ENCODE results near the gene ARGLU1. TPM values are rescaled to one million over a fixed set of nuclear protein-coding genes. Genes with fewer than 3 reads are reported as not detected.

Gene ARGLU1
- polyA plus RNA-seq, 3 donors = 22.4 to 168 (median 27.2) TPM

DNA sequence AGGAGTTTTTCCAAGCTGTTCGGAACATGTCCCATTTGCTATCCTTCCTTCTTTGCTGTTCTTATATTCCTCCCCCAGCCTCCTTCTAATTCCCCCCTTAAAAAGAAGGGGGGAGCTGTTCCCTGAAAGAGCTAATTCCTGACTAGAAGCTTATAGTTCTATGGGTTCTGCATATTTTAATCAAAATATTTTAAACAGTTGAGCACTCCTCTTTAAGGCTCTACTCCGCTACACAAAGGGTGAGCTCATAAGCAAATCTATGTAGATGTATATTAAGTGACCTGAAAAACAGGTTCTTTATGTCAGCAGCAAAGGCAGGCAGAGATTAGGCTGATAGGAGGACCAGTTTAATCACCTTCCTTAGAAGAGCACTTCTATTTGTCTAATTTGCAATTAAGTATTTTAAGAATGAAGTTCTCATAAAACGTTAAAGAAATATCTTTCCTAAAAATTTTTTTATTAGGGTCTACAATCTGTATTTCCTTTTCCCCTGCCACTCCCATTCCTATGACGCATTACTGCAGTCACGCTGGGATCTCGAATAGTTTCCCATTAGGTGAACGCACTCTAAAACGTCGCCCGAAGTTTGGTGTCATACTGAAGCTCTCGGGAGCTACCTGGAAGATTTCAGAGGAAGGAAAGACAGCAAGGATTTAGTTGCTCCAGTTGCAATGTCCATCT lies 37.6 kb downstream of the ARGLU1 start:
- Mint-ChIP-seq H3K27ac (no peak overlapping the region), H3K4me1 (peaks cover 19% of the 10 kb centered on the region), H3K4me3 (peak overlapping the region in 1 of 2 donors; percentile 50), H3K27me3 (ENCODE audit: low read depth in 3 of 3) (peaks cover 50 to 77% (median 56%) of the 10 kb centered on the region in 3 donors), H3K9me3 (peaks cover 0 to 8% (median 4%) of the 10 kb centered on the region in 7 donors), H3K36me3 (peaks cover 0 to 2% of the 10 kb centered on the region in 2 donors)
- Histone ChIP-seq H3K4me3 (replicated peaks in 1 of 3; ENCODE audit: low read depth in 2 of 3, low read length in 3 of 3) (no peak overlapping the region), H3K27ac (ENCODE audit: low read depth in 1 of 2, low read length in 2 of 2) (no peak overlapping the region), H3K4me2 (replicated peaks; ENCODE audit: extremely low read depth, low read length, poor library complexity, severe bottlenecking) (no peak overlapping the region), H3K36me3 (replicated peaks in 1 of 2; ENCODE audit: control insufficient read depth in 1 of 2, insufficient read depth in 2 of 2, low read length in 2 of 2) (no peaks in the 10 kb centered on the region), H2AFZ (ENCODE audit: insufficient read depth, low read depth, low read length, poor library complexity, severe bottlenecking) (no peak overlapping the region), H4K20me1 (ENCODE audit: insufficient read depth, low read length) (no peaks in the 10 kb centered on the region), H3K27me3 (ENCODE audit: control insufficient read depth in 2 of 2, insufficient read depth in 2 of 2, low read length in 2 of 2) (peaks cover 66 to 76% of the 10 kb centered on the region in 2 donors), H3K4me1 (ENCODE audit: control insufficient read depth in 1 of 2, insufficient read depth in 2 of 2, low read length in 2 of 2) (peaks cover 17 to 23% of the 10 kb centered on the region in 2 donors), H3K79me2 (ENCODE audit: insufficient read depth, low read length) (no peaks in the 10 kb centered on the region), H3K9ac (ENCODE audit: insufficient read depth, low read length, poor library complexity, severe bottlenecking) (no peak overlapping the region), H3K9me3 (replicated peaks in 1 of 2; ENCODE audit: control insufficient read depth in 1 of 2, insufficient read depth in 1 of 2, low read length in 2 of 2) (peaks cover 0 to 15% of the 10 kb centered on the region in 2 donors)
- DNase-seq = no peak
- WGBS (ENCODE audit: insufficient coverage) = 90% methylated on average over 5 of the region's 11 CpGs
- intact Hi-C loops (cut with micrococcal nuclease) = no loop called here
- TF ChIP-seq, protein P1, sequence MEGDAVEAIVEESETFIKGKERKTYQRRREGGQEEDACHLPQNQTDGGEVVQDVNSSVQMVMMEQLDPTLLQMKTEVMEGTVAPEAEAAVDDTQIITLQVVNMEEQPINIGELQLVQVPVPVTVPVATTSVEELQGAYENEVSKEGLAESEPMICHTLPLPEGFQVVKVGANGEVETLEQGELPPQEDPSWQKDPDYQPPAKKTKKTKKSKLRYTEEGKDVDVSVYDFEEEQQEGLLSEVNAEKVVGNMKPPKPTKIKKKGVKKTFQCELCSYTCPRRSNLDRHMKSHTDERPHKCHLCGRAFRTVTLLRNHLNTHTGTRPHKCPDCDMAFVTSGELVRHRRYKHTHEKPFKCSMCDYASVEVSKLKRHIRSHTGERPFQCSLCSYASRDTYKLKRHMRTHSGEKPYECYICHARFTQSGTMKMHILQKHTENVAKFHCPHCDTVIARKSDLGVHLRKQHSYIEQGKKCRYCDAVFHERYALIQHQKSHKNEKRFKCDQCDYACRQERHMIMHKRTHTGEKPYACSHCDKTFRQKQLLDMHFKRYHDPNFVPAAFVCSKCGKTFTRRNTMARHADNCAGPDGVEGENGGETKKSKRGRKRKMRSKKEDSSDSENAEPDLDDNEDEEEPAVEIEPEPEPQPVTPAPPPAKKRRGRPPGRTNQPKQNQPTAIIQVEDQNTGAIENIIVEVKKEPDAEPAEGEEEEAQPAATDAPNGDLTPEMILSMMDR (IDR thresholded peaks at IDR 0.05) = no peak

DNA sequence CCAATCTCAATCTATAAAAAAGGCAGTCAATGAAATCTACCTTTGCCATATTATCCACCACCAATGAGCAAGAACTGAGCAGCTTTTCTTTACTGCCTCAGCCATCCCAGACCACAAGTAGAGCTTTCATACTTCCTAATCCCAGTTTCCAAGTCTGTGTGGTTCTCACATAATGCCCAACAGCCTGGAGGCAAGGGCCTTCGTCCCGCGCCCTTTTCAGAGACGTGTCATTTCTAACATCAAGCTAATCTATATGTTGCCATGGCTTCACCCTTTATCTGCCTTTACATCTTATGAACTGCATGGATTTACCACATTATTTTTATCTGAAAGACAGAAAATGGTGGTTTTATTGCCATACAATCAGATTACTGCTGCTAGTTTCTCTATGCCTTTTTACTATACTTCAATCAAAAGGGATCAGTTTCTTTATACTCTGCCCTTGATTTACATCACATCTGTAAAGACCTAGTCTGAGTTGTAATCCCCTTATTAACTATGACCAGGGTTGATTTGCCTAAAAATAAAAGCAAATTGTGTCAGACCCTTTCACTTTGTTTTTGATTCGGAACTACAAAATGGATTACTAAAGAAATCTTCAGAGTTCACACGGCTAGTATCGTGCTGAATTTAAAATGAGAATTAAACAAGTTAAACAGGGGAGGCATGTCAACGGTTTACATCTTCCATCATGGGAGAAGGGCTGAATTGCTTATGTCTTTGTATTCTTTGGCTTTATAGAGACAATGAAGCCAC lies 38.3 kb downstream of the ARGLU1 start:
- WGBS (ENCODE audit: insufficient coverage) = 100% methylated on average over 1 of the region's 8 CpGs
- H3K27me3 ChIP-seq (ENCODE audit: control insufficient read depth in 2 of 2, insufficient read depth in 2 of 2, low read length in 2 of 2) = peaks cover 63 to 73% of the 10 kb centered on the region in 2 donors
- no peaks in the 10 kb centered on the region for H3K36me3 ChIP-seq (replicated peaks in 1 of 2; ENCODE audit: control insufficient read depth in 1 of 2, insufficient read depth in 2 of 2, low read length in 2 of 2)
- peaks cover 0 to 8% (median 3%) of the 10 kb centered on the region in 7 donors for H3K9me3 Mint-ChIP-seq
- TF ChIP-seq, protein P1 (IDR thresholded peaks at IDR 0.05) = no peak
- H3K27me3 Mint-ChIP-seq (ENCODE audit: low read depth in 3 of 3) = peaks cover 49 to 76% (median 54%) of the 10 kb centered on the region in 3 donors
- H4K20me1 ChIP-seq (ENCODE audit: insufficient read depth, low read length) = no peaks in the 10 kb centered on the region
- H2AFZ ChIP-seq (ENCODE audit: insufficient read depth, low read depth, low read length, poor library complexity, severe bottlenecking) = no peak overlapping the region
- H3K4me1 ChIP-seq (ENCODE audit: control insufficient read depth in 1 of 2, insufficient read depth in 2 of 2, low read length in 2 of 2) = peaks cover 14 to 19% of the 10 kb centered on the region in 2 donors
- H3K4me3 Mint-ChIP-seq = peak overlapping the region in 1 of 2 donors; percentile 51
- intact Hi-C loops (cut with micrococcal nuclease) = no loop called here
- H3K4me3 ChIP-seq (replicated peaks in 1 of 3; ENCODE audit: low read depth in 2 of 3, low read length in 3 of 3) = no peak overlapping the region
- H3K79me2 ChIP-seq (ENCODE audit: insufficient read depth, low read length) = no peaks in the 10 kb centered on the region
- peaks cover 0 to 2% of the 10 kb centered on the region in 2 donors for H3K36me3 Mint-ChIP-seq
- DNase-seq = no peak
- H3K4me1 Mint-ChIP-seq = peaks cover 17% of the 10 kb centered on the region
- no peak overlapping the region for H3K27ac Mint-ChIP-seq
- H3K4me2 ChIP-seq (replicated peaks; ENCODE audit: extremely low read depth, low read length, poor library complexity, severe bottlenecking) = no peak overlapping the region
- no peak overlapping the region for H3K9ac ChIP-seq (ENCODE audit: insufficient read depth, low read length, poor library complexity, severe bottlenecking)
- H3K9me3 ChIP-seq (replicated peaks in 1 of 2; ENCODE audit: control insufficient read depth in 1 of 2, insufficient read depth in 1 of 2, low read length in 2 of 2) = peaks cover 0 to 15% of the 10 kb centered on the region in 2 donors
- no peak overlapping the region for H3K27ac ChIP-seq (ENCODE audit: low read depth in 1 of 2, low read length in 2 of 2)

Data from CD14-positive monocyte (primary cell).